Measurements from ENCODE around the gene ADAMTS3.

GRCh38 chr4:72360075-72360474 is 208.9 kb downstream of the ADAMTS3 start:
- TF ChIP-seq ZNF460 (CRISPR knock-in tag; IDR thresholded peaks at IDR 0.05; ENCODE audit: borderline replicate concordance) = no peak
- no peak for TF ChIP-seq RAD21 (CRISPR knock-in tag; IDR thresholded peaks at IDR 0.05)
- no peak for TF ChIP-seq FIP1L1 (IDR thresholded peaks at IDR 0.05; ENCODE audit: borderline replicate concordance, insufficient read depth, low read depth, low read length)
- no peak for TF ChIP-seq MXD4 (CRISPR knock-in tag; IDR thresholded peaks at IDR 0.05)
- no peak for TF ChIP-seq HOMEZ (CRISPR knock-in tag; IDR thresholded peaks at IDR 0.05; ENCODE audit: low read depth)
- TF ChIP-seq ETS1 (CRISPR knock-in tag; IDR thresholded peaks at IDR 0.05) = no peak

Measured in HepG2 (cell line).